H1 (cell line): ENCODE measurements around the gene VPS41. TPM values are rescaled to one million over a fixed set of nuclear protein-coding genes. Genes with fewer than 3 reads are reported as not detected.

Experiments used
- USF2 ChIP-seq: IDR thresholded peaks from 2 replicates; pipeline ENCODE4 v1.6.1; 2011; ENCODE audit warnings: low read length, improper control_type of control experiment
- polyA plus RNA-seq, 7 experiments: library from polyadenylated mRNA; depleted of rRNA in 3 of 7; stranded (reverse) in 5 of 7; unstranded in 2 of 7; fragments of >200 nt in 5 of 7; fragments of 200-250 nt in 2 of 7; gene quantifications; 1 replicate in 5 of 7; 2 replicates in 1 of 7; 4 replicates in 1 of 7; pipeline versions ENCODE4 v1.2.1 to v1.2.3, GENCODE V29; 2011 to 2013; ENCODE audit warnings: missing spikeins in 2 of 7, mixed read lengths in 2 of 7
- total RNA-seq: library from RNA; stranded (reverse); fragmentation: NEBNext Ultra II Directional; extraction: Animal tissue kit (Norgen Biotek cat#: 25700); gene quantifications from 2 replicates; pipeline ENCODE4 v1.2.1, GENCODE V29; 2021

The VPS41 gene
- total and polyA plus RNA-seq, 2 of the 8 experiments (the other 6 are each of a cell fraction or from before 2014, with no cell fraction given): 10.7 to 63.3 TPM

- no peak for TF ChIP-seq USF2
Measured at GRCh38 chr7:38801786-38802185, 107.2 kb downstream of the VPS41 start (continued).
